Astrocyte (in vitro differentiated cells and primary cell): ENCODE data around the gene NFATC4.

ENCODE experiments used
- EZH2 ChIP-seq: IDR thresholded peaks from 2 replicates; pipeline ENCODE4 v1.6.1; 2012; ENCODE audit warnings: mild to moderate bottlenecking, low read length, inconsistent platforms; ENCODE audit not compliant: insufficient read depth
- TF ChIP-seq, protein P1 (sequence below): IDR thresholded peaks from 2 replicates; pipeline ENCODE4 v1.5.1; 2011; ENCODE audit warnings: low read depth, mild to moderate bottlenecking, inconsistent platforms, low read length, moderate library complexity; ENCODE audit not compliant: insufficient read depth

- TF ChIP-seq, protein P1, sequence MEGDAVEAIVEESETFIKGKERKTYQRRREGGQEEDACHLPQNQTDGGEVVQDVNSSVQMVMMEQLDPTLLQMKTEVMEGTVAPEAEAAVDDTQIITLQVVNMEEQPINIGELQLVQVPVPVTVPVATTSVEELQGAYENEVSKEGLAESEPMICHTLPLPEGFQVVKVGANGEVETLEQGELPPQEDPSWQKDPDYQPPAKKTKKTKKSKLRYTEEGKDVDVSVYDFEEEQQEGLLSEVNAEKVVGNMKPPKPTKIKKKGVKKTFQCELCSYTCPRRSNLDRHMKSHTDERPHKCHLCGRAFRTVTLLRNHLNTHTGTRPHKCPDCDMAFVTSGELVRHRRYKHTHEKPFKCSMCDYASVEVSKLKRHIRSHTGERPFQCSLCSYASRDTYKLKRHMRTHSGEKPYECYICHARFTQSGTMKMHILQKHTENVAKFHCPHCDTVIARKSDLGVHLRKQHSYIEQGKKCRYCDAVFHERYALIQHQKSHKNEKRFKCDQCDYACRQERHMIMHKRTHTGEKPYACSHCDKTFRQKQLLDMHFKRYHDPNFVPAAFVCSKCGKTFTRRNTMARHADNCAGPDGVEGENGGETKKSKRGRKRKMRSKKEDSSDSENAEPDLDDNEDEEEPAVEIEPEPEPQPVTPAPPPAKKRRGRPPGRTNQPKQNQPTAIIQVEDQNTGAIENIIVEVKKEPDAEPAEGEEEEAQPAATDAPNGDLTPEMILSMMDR, result no peak
- no peak for TF ChIP-seq EZH2
Measured at GRCh38 chr14:24426912-24427536, 59.0 kb downstream of the NFATC4 start.
